ENCODE data around the gene SDHAF3. TPM values are rescaled to one million over a fixed set of nuclear protein-coding genes. Genes with fewer than 3 reads are reported as not detected.

SDHAF3 gene
- total and polyA plus RNA-seq, 2 of the 8 experiments (the other 6 are each of a cell fraction or from before 2014, with no cell fraction given): 12.0 to 31.3 TPM

GRCh38 chr7:97126483-97127171 lies 9.1 kb downstream of the SDHAF3 start (continued):
- TF ChIP-seq CHD7 (IDR thresholded peaks at IDR 0.05; ENCODE audit: insufficient replicate concordance, low read length) (no peak), E2F6 (IDR thresholded peaks at IDR 0.05) (no peak), NANOG (IDR thresholded peaks at IDR 0.05; ENCODE audit: insufficient read depth, low read depth, low read length, poor library complexity, severe bottlenecking) (no peak), ASH2L (IDR thresholded peaks at IDR 0.05; ENCODE audit: low read length) (peak; percentile 75), SP2 (IDR thresholded peaks at IDR 0.05; ENCODE audit: low read length) (no peak), TAF7 (optimal IDR thresholded peaks at IDR 0.05; ENCODE audit: borderline replicate concordance, low read depth, low read length) (no peak), SIRT6 (IDR thresholded peaks at IDR 0.05; ENCODE audit: low read length) (no peak), PHF8 (conservative IDR thresholded peaks at IDR 0.05; ENCODE audit: low read depth, low read length) (no peak), GABPA (IDR thresholded peaks at IDR 0.05; ENCODE audit: borderline replicate concordance, insufficient read depth, low read length) (no peak), KDM4A (IDR thresholded peaks at IDR 0.05; ENCODE audit: low read depth, low read length, severe bottlenecking) (no peak)

Measured in H1 (cell line).